Iris pigment epithelial cell (primary cell): Measurements from ENCODE around the gene PCSK4.
"Not testable (repeated sequence)": the region's sequence is repeated elsewhere in the genome, so short reads cannot be mapped to it uniquely, and the experiment has no call there.

Source experiments
- DNase-seq: peaks from one replicate; pipeline ENCODE4 v3.0.0-alpha.2; 2011; ENCODE audit warnings: low read depth

The PCSK4 gene

DNA sequence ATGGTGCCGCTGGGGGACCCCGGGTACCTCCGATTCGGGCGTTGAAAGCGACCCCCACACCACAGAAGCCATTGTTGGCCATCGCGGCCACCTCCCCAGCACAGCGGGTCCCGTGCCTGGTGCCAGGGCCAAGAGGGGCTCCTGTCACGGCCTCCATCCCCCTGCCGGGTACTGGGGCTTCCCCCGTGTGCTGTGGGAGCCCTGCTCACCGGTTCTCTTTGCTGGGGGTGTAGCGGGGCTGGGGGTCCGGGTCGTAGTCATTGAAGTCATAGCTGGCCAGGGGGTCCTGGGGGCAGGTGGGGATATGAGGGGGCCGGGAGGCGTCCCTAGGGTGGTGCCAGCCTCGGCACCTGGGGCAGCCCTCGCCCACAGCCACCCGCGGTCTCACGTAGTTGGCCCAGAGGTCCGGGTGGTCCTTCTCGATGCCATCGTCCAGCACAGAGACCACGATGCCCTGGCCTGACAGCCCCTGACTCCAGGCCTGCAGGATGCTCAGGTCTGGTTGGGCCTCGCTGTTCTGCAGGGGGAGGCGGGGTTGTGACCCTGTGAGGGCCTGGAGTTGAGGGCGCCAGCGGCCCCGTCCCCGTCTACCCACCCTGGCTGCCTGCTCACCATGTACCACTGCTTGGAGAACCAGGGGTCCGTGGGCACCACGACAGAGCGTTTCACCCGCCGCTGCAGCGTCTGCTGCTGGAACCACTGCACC lies 2.4 kb downstream of the PCSK4 start:
- no peak for DNase-seq

DNA sequence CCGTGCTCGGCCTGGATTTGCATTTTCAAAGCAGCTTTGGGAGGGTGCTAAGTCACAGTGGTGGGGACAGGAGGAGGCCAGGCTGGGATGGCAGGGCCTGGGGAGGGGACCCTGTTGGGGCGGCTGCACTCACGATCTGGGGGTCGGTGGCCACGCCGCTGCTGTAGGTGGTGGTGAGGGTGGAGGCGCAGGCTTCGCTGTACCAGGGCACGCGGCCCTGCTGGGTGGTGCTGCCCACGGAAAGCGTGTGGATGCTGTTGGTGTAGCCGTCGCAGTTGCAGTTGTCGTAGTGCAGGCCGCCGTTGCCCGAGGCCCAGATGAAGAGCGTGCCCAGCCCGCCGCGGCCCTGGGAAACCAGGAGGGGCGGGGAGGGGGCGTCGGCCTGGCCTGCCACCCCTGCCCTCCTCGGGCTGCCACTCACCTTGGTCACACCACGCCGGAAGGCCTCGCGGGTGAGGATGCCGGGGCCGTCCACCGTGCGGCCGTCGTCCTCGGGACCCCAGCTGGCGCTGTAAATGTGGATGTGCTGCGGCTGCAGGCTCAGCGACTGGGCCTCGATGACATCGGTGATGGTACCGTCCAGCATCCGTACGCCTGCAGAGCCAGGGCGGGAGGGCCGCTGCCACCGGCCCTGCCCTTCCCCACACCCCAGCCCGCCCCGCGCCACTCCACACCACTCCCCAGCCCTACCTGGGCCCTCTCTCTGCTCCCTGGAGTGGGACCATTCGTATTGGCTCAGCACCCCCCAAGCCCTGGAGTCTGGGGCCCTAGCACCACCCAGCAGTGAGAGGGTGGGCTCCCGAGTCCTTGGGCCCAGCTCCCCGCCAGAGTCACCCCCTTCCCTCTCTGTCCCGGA lies 3.2 kb downstream of the PCSK4 start:
- DNase-seq, result no peak

DNA sequence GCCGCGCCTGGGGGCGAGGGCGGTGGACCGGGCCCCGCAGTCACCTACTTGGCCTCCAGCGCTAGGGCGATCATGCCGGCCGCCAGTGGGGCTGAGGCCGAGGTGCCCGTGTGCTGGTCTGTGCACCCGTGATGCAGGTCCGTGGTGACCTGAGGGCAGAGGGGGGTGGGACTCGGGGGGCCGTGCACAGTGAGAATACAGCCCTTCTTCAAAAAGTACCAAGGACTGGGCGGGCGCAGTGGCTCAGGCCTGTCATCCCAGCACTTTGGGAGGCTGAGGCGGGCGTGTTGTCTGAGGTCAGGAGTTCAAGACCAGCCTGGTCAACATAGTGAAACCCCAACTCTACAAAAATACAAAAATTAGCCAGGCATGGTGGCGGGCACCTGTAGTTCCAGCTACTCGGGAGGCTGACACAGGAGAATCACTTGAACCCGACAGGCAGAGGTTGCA lies 6.1 kb downstream of the PCSK4 start:
- DNase-seq, result no peak

DNA sequence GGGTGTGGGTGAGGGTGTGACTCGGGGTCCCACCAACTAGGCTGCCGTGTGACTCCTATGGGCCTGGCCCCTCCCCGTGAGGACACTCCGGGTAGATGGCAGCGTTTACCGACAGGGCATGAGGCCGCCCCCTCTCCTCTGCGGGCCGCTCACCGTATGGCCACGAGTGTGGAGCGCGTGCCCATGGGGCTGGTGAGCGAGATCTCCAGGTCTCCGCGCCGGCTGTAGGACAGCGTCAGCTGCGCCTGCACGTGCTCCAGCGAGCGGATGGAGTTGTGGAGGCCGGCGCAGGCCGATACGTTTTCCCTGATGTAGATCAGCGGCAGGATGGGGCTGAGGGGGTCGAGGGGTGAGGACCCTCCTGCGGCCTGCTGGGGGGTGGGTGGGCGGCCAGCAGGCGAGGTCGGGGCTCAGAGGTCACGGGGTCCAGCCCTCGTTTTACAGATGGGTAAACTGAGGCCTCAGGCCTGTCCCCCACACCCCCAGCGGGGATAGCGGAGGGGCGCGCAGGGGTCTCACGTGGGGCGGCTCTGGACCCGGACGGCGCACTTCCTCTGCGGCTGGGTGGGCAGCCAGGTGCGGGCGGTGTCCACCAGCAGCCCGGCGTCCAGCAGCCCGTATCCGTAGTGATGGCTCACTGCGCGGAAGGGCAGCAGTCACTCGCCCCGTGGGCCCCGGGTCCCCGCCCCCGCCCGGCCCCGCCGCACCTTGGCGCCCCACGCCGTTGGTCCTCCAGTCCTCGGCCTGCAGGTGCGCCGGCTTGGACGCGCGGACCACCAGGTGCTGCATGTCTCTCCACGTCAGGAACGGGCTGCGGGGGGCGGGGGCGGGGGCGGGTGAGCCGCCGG lies 6.8 kb downstream of the PCSK4 start:
- DNase-seq, result no peak

DNA sequence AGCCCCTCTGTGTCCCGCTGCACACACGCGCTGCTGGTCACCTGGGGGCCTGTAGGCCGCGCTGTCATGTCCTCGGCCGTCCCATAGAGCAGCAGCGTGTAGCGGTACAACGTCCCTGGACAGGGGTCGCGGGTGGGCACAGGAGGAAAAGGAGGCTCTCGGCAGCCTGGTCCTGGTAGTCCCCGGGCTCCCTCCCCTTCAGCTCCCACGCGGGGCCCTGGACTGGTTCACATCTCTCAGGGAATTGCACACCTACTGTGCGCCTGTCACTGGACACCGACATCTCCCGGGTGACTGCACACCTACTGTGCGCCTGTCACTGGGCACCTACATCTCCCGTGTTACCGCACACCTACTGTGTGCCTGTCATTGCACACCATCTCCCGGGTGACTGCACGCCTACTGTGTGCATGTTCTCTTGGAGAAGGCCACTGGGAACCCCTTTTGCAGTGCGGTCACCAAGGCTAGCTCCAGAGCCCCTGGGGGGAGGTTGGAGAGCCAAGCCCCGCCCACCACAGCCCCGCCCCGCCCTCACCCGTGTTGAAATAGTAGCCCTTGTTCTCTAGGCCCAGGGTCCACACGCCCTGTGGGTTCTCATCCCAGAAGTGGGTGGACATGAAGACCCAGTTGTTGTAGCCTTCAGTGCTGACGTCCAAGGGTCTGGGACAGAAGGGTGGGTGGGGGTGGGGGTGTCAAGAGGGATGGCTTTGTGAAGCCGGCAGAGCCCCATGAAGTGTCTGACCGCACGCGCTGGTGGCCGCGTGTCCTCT lies 7.6 kb downstream of the PCSK4 start:
- DNase-seq, result no peak

DNA sequence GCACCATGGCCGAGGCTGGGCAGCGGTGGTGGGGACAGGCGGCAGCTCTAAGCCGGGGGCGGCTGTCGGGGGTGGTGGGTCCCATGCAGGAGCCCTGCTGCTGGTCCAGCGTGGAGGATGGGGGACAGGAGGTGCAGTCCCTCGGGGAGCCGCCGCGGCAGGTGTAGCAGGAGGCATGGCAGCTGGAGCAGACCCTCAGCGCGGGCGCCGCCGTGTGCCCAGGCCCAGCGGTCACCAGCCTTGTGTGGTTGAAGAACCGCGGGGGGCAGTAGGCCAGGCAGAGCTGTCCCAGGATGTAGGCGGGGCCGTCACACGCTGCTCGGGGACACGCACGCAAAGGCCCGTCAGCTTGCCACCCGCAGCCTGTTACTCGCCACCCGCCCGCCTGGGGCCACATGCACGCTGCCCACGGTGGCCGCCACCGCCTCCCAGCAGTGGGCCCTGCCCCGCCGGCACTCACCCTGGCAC lies 8.2 kb downstream of the PCSK4 start:
- no peak for DNase-seq

DNA sequence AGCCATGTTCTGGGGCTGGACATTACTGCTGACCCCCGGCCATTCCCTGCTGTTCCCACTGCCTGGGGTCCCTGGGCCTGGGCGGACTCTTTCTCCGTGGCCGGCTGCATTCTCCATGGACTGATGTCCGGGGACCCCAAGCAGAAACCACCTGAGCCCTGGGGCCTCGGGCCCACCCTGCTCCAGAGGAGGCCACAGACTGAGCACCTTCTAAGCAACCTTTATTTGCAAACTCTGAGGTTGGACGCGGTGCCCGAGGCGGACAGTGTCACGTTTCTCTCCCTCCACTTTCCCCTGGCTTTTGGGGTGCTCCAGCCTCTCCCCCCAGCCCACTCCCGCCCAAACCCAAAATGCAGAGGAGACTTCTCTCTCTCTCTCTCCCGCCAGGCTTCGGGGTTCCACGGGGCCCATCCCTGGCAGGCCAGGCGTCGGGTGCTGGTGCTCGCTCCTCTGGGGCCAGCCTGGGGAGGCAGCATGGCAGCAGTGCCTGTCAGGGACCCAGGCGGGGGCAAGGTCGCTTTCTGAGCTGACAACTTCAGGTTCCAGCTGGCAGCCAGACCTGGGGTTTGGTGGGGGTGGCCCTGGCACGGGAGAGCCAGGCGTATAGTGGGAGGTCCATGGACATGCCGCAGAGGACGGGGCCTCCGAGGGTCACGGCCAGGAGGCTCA lies 8.8 kb downstream of the PCSK4 start:
- no peak for DNase-seq

DNA sequence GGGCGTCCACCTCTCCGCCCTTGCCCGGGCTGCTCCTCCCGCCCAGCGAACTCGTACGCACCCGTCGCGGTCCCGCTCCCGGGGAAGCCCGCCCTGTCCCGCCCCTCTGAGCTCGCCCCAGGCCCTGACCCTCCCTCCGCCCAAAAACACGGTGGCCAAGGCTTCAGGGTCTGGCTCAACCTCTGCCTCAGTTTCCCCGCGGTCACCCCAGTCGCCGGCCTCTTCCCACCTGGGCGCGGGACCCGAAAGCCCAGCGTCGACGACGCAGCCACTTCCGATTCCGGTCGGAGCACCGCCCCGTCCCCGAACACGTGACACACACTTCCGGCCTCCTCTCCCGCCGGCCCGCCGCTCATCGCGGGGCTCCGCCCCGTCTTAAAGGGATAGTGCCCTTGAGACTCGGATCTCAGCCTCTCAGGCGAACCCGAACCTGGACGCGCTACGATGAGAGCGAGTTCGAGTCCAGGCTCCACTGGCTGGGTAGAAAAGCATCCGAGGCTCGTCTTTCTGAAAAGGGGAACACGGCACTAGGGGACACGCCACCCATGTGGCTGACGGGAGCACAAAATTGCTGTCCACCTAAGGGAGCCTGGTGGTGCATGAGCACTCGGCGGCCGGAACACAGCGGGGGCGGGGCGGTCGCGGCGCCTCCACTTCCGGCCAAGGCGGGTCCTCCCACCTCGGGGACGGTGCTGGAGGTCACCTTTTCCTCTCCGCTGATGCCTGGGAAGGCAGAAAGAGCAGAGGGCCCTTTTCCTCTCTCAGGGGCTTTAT lies 11.0 kb downstream of the PCSK4 start, which contains the start of gene C19orf25:
Gene C19orf25, minus strand, starts transcription at position 282 of the 774 bp plus-strand sequence. CDS start 312 bp downstream, outside the sequence.
- DNase-seq, result peak; percentile 94

DNA sequence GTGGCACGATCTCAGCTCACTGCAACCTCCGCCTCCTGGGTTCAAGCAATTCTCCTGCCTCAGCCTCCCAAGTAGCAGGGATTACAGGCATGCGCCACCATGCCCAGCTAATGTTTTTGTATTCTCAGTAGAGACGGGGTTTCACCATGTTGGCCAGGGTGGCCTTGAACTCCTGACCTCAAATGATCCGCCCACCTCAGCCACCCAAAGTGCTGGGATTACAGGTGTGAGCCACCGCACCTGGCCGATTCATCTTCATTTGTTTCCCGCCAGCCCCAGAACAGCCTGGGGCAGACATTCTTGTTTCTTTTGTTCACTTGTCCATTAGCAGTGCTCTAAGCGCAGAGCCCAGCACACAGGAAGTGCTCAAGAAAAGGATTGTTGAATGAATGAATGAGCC lies 13.1 kb downstream of the PCSK4 start:
- not testable (repeated sequence) for DNase-seq

DNA sequence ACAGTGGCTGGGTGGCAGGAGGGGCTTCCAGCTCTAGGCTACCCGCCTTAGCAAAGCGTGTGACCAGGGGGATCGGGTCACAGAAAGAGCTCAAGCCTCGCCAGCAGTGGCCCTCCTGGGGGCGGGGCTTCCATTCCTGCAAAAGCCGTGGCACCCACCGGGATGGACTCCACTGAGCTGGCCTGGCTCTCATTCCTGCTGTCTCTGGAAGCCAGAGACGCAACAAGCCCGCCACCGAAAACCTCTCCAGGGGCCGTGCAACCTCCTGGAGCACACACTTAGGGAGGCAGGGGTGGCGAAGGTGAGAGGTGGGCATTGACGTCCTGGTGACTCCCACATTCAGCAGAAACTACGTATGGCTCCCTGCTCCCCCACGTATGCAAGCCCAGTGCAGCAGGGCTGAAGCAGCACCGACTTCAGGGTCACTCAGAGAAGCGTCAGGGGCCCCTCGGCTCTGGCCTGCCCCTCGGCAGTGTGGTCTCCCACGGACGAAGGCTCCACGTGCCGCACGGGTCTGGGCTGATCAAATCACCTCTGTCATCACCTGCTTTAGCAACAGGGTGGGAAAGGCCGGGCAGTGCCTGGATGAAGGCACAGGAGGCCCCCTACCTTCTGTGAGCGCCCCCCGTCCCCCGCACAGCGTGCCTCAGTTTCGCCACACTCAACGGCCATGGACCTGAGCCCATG lies 14.3 kb downstream of the PCSK4 start:
- DNase-seq, result no peak

DNA sequence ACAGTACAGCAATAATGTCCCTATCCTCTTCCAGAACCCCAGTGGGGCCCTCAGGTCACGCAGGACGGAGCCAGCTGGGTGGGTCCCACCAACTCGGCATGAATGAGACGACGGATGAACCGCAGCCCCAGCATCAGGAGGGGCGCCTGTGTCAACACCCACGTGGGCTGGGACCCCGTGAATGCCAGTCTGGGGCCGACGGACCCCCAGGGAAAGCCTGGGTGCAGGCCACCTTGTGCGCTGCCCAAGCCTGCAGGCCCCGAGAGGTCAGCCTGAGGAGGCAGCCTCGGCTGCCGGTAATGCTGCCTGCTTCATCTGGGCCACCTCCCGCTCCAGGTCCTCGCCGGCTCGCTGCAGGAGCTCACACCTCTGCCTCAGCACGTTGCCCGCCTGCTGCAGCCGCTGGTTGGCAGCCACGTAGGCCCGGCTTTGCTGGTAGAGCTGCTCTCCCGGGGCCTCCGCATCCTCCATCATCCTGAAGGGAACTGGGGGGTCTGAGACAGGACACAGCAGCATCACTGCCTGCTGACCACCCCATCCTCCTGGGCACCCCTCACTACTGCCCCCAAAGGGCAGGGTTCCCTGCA lies 15.3 kb downstream of the PCSK4 start:
- DNase-seq, result no peak

DNA sequence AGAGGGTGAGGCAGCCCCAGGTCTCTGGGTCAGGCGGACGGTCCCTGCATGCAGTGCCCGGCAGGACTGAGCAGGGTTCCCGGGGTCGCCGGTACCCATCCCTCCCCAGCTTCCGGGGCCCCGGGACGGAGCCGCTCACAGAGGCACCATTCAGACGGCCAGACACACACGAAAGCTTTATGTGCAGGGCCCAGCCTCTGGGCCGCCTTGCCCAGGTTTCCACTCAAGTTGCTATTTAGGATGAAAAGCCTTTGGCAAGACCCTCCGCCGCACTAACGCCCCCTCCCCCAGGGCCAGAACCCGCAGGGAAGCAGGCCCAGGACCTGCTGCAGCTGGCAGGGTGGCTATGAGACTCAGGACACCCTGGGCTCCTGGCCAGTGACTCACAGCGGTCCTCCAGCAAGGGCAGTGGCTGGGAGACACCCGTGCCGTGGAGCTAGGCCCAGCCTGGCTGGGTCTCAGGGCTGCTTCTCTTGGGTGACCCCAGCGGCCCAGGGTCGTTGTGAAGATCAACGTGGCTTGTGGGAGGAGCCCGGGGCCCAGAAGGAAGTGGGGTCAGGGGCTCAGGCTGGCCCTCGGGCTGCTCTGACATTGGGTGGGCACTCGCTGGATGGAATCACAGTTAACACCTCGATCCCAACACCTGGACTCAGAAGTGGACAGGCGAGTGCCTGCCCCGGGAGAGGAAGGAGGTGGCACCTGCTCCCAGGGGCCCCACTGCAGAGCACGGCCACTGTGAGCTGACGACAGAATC lies 16.0 kb downstream of the PCSK4 start:
- DNase-seq, result no peak

DNA sequence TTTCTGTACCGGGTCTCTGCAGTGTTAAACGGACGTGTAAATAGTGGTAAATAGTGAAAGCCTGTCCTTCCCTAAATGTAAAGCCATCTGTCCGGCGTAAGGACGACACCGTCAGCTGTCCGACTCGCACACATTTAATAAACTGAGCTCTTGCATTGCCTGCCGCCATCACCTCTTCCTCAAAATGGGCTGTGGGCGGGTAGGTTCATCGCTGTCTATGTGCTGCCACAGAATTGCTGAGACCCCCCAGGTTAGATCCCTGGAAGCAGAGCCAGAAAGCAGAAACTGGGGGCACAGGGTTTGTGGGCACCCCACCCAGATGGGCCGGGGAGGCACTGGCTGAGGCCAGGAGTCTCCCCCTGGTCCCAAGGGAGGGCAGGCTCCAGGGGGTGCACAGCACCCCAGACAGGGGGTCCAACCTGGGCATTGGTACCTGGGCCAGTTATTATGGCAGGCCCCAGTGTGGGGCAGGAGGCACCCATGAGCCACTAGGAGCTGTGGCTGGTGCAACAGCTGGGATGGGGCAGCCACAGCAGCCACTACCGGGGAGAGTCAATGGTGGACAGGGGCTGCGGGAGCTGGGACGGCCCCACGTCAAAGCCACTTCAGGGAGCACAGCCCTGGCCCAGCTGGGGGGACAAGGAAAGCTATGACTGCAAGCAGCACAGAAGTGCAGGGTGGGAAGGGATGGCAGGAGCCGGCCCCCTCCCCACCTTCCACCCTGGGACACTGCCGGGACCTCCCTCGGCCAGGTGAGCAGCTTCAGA lies 16.9 kb downstream of the PCSK4 start:
- no peak for DNase-seq

DNA sequence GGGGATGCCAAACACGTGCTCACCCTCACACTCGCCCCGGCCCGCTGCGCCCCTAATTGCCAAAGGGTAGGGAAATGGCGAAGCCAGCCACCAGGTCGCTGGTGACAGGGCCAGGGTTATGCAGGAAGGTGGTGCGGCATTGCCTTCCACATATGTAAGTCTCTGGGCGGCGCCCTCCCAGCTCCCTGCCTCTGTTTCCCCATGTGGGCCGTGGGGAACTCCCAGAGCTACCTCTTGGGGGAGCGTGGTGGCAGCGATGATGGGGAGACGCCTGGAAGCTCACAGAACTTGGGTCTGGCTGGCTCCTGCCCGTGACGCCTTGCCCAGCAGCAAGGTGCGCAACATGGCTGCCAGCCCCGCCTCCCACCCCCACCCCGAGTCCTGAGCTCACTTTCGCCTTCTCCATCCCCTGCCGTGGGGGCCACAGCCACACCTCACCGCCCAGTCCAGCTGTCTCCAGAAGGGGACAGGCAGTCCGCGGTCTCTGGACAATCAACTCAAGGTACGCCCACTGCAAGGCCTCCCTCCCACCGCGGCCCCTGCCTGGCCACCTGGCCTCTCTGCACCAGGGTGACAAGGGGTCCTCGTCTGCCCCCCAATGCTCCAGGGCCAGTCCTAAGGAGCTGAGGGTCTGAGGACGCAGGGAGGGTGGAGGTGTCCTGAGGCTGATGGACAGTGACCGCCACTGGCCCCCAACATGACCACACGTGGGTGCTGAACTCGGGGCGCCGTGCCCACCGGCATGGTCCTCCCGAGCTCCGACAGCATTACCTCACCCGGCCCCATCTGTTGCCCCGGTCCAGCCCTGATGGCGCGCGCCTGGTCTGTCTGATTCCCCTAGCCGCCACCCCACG lies 17.7 kb downstream of the PCSK4 start:
- DNase-seq, result no peak

DNA sequence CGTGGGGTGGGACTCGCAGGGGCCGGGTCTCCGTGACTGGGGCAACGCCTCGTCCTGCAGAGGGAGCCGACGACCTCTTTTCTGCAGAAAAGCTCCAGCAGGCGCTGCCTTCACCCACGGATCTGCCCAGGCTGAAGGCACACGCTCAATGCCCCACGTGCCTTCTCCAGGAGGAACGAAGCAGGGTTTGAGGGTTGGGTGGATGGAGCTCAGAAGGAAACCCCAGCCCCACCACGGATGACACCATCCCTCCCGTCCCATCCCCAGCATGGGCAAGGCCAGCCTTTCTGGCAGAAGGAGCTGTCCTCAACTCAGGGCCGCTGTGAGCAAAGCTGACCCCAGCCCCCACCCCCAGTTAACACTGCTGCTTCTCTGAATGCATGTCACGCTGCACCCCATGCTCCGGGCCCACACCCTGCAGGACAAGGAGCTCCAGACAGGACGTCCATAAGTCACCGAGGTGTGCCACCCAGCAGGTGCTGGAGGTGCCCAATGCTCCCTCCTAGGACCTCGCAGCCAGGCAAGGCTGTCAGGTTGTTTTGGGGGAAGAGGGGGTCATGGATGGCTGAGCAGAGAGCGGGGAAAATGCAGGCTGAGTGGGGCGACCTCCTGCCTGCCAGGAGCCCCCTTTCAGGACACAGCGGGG lies 18.5 kb downstream of the PCSK4 start:
- DNase-seq, result no peak

DNA sequence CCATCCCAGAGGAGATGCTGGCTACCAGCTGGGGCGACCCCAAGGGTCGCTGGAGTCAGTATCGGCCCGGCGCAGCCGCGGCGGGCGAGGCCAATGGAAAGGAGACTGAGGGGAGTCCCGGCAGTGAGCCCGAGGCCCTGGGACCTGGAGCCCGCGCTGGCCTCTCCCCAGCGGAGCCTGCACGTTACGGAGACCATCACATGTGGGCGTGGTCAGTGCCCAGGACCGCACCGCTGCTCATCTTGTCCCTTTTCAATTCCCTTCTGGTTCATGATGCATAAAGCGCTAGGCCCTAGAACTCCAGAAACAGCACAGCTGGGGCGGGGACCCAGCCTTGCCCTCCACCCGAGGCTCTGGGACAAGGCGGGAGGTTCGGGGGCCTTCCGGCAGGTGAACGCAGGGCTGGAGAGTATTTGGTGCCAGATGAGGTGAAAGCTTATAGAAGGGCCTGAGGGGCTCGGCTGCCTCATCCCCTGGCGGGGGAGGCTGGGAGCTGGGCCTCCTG lies 19.1 kb downstream of the PCSK4 start:
- DNase-seq, result no peak
